Progenitor cell of endocrine pancreas (in vitro differentiated cells): ENCODE results near the gene SEMA3E. TPM values are rescaled to one million over a fixed set of nuclear protein-coding genes. Genes with fewer than 3 reads are reported as not detected.

Experiments
- DNase-seq: peaks from one replicate; pipeline ENCODE4 v3.0.0; 2021; ENCODE audit warnings: low spot score; ENCODE audit not compliant: unreplicated experiment
- H3K27ac Mint-ChIP-seq: 2 replicates; pipeline ENCODE4 v1.8.0; 2021; ENCODE audit warnings: mild to moderate bottlenecking, moderate library complexity, mixed read lengths
- H3K27me3 Mint-ChIP-seq: 2 replicates; pipeline ENCODE4 v1.8.0; 2021; ENCODE audit warnings: mixed read lengths
- H3K36me3 Mint-ChIP-seq: 2 replicates; pipeline ENCODE4 v1.8.0; 2022; ENCODE audit warnings: mixed read lengths; ENCODE audit not compliant: insufficient read depth
- H3K4me1 Mint-ChIP-seq: 2 replicates; pipeline ENCODE4 v1.8.0; 2021; ENCODE audit warnings: low read depth, mixed read lengths
- H3K4me3 Mint-ChIP-seq: 2 replicates; pipeline ENCODE4 v1.8.0; 2021; ENCODE audit warnings: low read depth, mild to moderate bottlenecking, moderate library complexity, mixed read lengths
- H3K9me3 Mint-ChIP-seq: 2 replicates; pipeline ENCODE4 v1.8.0; 2021; ENCODE audit warnings: low read depth, mixed read lengths
- CTCF ChIP-seq: fragments of 200-600 bp; sonication (generic); IDR thresholded peaks from one replicate; pipeline ENCODE4 v1.5.0; 2021; ENCODE audit warnings: antibody characterized with exemption, mild to moderate bottlenecking; ENCODE audit not compliant: unreplicated experiment
- total RNA-seq: library from RNA; stranded (reverse); gene quantifications from 2 replicates; pipeline ENCODE4 v1.2.1, GENCODE V29; 2021

Gene SEMA3E
- total RNA-seq, 1 donor from 2014 or later: 1.1 TPM

DNA sequence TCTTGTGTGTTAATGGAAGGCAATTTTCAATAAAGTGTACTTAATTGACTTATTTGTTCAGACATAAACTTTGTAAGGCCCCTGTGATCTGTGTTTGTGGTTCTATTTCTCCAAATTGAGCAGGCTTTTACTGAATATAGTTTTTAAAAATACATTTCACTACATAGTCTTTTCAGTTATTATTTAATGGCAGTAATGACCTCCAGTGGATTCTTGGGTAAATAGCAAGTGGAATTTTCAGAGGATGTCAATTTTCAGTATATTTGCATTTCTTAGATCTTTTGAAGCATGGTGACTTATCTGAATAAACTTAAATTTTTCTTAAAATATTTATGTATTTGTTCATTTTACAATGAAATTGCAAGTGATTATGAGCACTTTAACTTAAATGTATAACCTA is 283.2 kb downstream of the SEMA3E start:
- no peaks in the 10 kb centered on the region for H3K27me3 Mint-ChIP-seq
- H3K9me3 Mint-ChIP-seq: no peaks in the 10 kb centered on the region
- TF ChIP-seq CTCF: peak; percentile 20
- no peak overlapping the region for H3K27ac Mint-ChIP-seq
- H3K4me3 Mint-ChIP-seq: no peak overlapping the region
- H3K4me1 Mint-ChIP-seq: no peaks in the 10 kb centered on the region
- DNase-seq: no peak
- H3K36me3 Mint-ChIP-seq: no peaks in the 10 kb centered on the region

- H3K4me1 Mint-ChIP-seq: no peaks in the 10 kb centered on the region
- no peaks in the 10 kb centered on the region for H3K27me3 Mint-ChIP-seq
- H3K4me3 Mint-ChIP-seq: no peak overlapping the region
- no peaks in the 10 kb centered on the region for H3K9me3 Mint-ChIP-seq
- H3K27ac Mint-ChIP-seq: no peak overlapping the region
- TF ChIP-seq CTCF: no peak
- no peaks in the 10 kb centered on the region for H3K36me3 Mint-ChIP-seq
- no peak for DNase-seq
Observed at GRCh38 chr7:83362871-83363550, 285.9 kb downstream of the SEMA3E start.

- no peaks in the 10 kb centered on the region for H3K4me1 Mint-ChIP-seq
- DNase-seq: no peak
- H3K9me3 Mint-ChIP-seq: no peaks in the 10 kb centered on the region
- H3K27ac Mint-ChIP-seq: no peak overlapping the region
- H3K36me3 Mint-ChIP-seq: no peaks in the 10 kb centered on the region
- H3K27me3 Mint-ChIP-seq: no peaks in the 10 kb centered on the region
- TF ChIP-seq CTCF: no peak
- no peak overlapping the region for H3K4me3 Mint-ChIP-seq
Observed at GRCh38 chr7:83359108-83359507, 289.8 kb downstream of the SEMA3E start.

DNA sequence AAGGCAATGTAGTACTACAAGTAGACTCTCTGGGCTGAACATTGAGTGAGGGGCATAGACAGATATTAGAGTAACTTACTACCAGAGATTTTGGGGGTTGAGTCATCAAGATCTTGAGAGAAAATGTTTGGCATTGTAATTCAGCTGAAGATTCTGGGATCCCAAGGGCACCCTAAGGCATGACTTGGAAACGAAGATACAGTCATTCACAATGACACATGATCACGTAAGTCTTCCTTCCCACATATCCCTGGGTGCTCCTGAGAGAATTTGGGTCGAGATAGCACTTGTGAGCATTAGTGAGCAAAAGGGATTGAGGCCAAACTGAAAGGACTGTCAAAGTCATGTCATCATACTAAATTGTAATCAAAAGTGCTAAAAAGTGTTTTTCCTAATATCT is 293.8 kb downstream of the SEMA3E start:
- DNase-seq: no peak
- H3K36me3 Mint-ChIP-seq: no peaks in the 10 kb centered on the region
- H3K27me3 Mint-ChIP-seq: no peaks in the 10 kb centered on the region
- H3K4me3 Mint-ChIP-seq: no peak overlapping the region
- no peaks in the 10 kb centered on the region for H3K9me3 Mint-ChIP-seq
- no peaks in the 10 kb centered on the region for H3K4me1 Mint-ChIP-seq
- H3K27ac Mint-ChIP-seq: no peak overlapping the region
- TF ChIP-seq CTCF: no peak

GRCh38 chr7:83347945-83348444 is 300.9 kb downstream of the SEMA3E start:
- Mint-ChIP-seq H3K4me3 (no peak overlapping the region), H3K27ac (no peak overlapping the region), H3K4me1 (no peaks in the 10 kb centered on the region), H3K36me3 (no peaks in the 10 kb centered on the region), H3K27me3 (no peaks in the 10 kb centered on the region), H3K9me3 (no peaks in the 10 kb centered on the region)
- no peak for DNase-seq
- TF ChIP-seq CTCF: no peak
